ENCODE measurements around the gene CDKAL1.
"Not testable (repeated sequence)": the region's sequence is repeated elsewhere in the genome, so short reads cannot be mapped to it uniquely, and the experiment has no call there.

Gene CDKAL1

DNA sequence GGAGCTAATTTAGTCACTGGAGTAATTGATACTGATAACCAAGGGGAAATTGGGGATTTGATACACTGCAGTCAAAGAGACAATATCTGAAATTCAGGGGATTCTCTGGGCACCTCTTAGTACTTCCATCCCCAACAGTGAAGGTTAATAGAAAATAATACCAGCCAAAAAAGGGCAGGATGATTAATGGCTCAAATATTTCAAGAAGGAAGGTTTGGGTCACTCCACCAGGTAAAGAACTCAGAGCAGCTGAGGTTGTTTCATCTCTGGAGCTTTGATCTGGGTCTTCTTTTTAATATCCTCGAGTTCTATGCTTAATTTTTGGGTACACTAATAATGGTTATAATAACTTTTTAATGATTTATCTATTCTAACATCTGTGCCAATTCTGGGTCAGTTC, 70.8 kb downstream of the CDKAL1 start:
- FAIRE-seq (no peak), DNase-seq (ENCODE audit: insufficient read length, low spot score) (no peak)
- TF ChIP-seq POLR2A (IDR thresholded peaks at IDR 0.05; ENCODE audit: low read depth, low read length) (no peak), SPI1 (IDR thresholded peaks at IDR 0.05; ENCODE audit: low read depth, low read length) (no peak), PAX5 (IDR thresholded peaks at IDR 0.05; ENCODE audit: insufficient read depth, low read length, severe bottlenecking) (no peak), POLR2AphosphoS5 (IDR thresholded peaks at IDR 0.05; ENCODE audit: low read depth, low read length) (no peak), TAF1 (IDR thresholded peaks at IDR 0.05; ENCODE audit: low read depth, low read length) (no peak), POU2F2 (IDR thresholded peaks at IDR 0.05; ENCODE audit: low read depth, low read length) (no peak)

GRCh38 chr6:20605581-20605980, 71.3 kb downstream of the CDKAL1 start:
- FAIRE-seq: no peak
- DNase-seq (ENCODE audit: insufficient read length, low spot score): no peak
- TF ChIP-seq PAX5 (IDR thresholded peaks at IDR 0.05; ENCODE audit: insufficient read depth, low read length, severe bottlenecking) (no peak), TAF1 (IDR thresholded peaks at IDR 0.05; ENCODE audit: low read depth, low read length) (no peak), POLR2AphosphoS5 (IDR thresholded peaks at IDR 0.05; ENCODE audit: low read depth, low read length) (no peak), POLR2A (IDR thresholded peaks at IDR 0.05; ENCODE audit: low read depth, low read length) (no peak), SPI1 (IDR thresholded peaks at IDR 0.05; ENCODE audit: low read depth, low read length) (no peak), POU2F2 (IDR thresholded peaks at IDR 0.05; ENCODE audit: low read depth, low read length) (no peak)

DNA sequence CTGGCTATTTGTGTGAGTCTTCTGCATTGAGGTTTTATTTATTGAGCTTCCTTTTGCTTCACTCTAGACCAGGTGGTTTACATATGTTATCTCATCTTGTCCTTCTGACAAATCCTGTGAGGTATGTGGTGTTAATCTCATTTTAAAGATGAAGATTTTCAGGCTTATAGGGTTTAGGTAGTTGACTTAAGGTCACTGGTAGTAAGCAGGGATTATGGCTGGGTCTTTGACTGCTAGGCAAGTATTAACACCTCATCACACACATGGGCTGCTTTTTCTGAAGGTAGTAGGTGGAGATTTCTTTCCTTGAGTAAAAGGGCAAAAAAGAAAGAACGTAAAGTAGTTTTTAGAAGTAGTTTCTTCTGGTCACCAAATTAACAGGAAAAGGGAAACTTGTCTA, 72.6 kb downstream of the CDKAL1 start:
- FAIRE-seq (no peak), DNase-seq (ENCODE audit: insufficient read length, low spot score) (no peak)
- TF ChIP-seq POLR2A (IDR thresholded peaks at IDR 0.05; ENCODE audit: low read depth, low read length): no peak
- no peak for TF ChIP-seq POLR2AphosphoS5 (IDR thresholded peaks at IDR 0.05; ENCODE audit: low read depth, low read length)
- TF ChIP-seq POU2F2 (IDR thresholded peaks at IDR 0.05; ENCODE audit: low read depth, low read length): no peak
- no peak for TF ChIP-seq PAX5 (IDR thresholded peaks at IDR 0.05; ENCODE audit: insufficient read depth, low read length, severe bottlenecking)
- no peak for TF ChIP-seq TAF1 (IDR thresholded peaks at IDR 0.05; ENCODE audit: low read depth, low read length)
- TF ChIP-seq SPI1 (IDR thresholded peaks at IDR 0.05; ENCODE audit: low read depth, low read length): no peak

DNA sequence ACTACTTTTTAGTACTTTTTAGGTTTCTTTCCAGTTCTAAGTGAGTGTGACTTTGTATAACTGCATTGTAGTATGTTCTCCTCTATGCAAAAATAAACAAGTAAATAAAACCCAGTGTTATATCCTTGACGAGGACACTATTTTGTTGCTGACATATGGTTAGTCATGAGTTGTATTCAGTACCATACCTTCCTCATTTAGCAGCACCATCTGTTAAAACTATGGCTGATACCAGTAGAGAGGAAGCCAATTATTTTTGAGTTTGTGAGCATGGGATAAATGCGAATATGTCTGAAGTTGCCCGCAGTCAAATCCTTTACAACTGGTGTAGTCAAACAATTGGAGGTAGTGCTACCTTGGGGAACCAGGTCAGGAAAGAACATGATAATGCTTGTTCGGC, 74.1 kb downstream of the CDKAL1 start:
- FAIRE-seq (peak; percentile 31), DNase-seq (ENCODE audit: insufficient read length, low spot score) (no peak)
- TF ChIP-seq POLR2A (IDR thresholded peaks at IDR 0.05; ENCODE audit: low read depth, low read length): no peak
- TF ChIP-seq SPI1 (IDR thresholded peaks at IDR 0.05; ENCODE audit: low read depth, low read length): no peak
- no peak for TF ChIP-seq PAX5 (IDR thresholded peaks at IDR 0.05; ENCODE audit: insufficient read depth, low read length, severe bottlenecking)
- TF ChIP-seq POU2F2 (IDR thresholded peaks at IDR 0.05; ENCODE audit: low read depth, low read length): no peak
- no peak for TF ChIP-seq TAF1 (IDR thresholded peaks at IDR 0.05; ENCODE audit: low read depth, low read length)
- TF ChIP-seq POLR2AphosphoS5 (IDR thresholded peaks at IDR 0.05; ENCODE audit: low read depth, low read length): no peak

GRCh38 chr6:20608905-20609304, 74.6 kb downstream of the CDKAL1 start:
- TF ChIP-seq POU2F2 (IDR thresholded peaks at IDR 0.05; ENCODE audit: low read depth, low read length) (no peak), POLR2A (IDR thresholded peaks at IDR 0.05; ENCODE audit: low read depth, low read length) (no peak), TAF1 (IDR thresholded peaks at IDR 0.05; ENCODE audit: low read depth, low read length) (no peak), SPI1 (IDR thresholded peaks at IDR 0.05; ENCODE audit: low read depth, low read length) (no peak), POLR2AphosphoS5 (IDR thresholded peaks at IDR 0.05; ENCODE audit: low read depth, low read length) (no peak)
- no peak for FAIRE-seq
- DNase-seq (ENCODE audit: insufficient read length, low spot score): no peak

DNA sequence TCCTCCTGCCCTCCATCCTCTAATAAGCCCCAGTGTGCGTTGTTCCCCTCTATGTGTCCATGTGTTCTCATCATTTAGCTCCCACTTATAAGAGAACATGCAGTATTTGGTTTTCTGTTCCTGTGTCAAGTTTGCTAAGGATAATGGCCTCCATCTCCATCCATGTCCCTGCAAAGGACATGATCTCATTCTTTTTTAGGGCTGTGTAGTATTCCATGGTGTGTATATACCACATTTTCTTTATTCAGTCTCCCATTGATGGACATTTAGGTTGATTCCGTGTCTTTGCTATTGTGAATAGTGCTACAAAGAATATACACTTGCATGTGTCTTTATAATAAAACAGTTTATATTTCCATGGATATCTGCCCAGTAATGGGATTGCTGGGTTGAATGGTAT, 75.7 kb downstream of the CDKAL1 start:
- DNase-seq (ENCODE audit: insufficient read length, low spot score); FAIRE-seq: not testable (repeated sequence)

- no peak for DNase-seq (ENCODE audit: insufficient read length, low spot score)
- no peak for FAIRE-seq
- TF ChIP-seq POLR2AphosphoS5 (IDR thresholded peaks at IDR 0.05; ENCODE audit: low read depth, low read length) (no peak), POU2F2 (IDR thresholded peaks at IDR 0.05; ENCODE audit: low read depth, low read length) (no peak), SPI1 (IDR thresholded peaks at IDR 0.05; ENCODE audit: low read depth, low read length) (no peak), POLR2A (IDR thresholded peaks at IDR 0.05; ENCODE audit: low read depth, low read length) (no peak), TAF1 (IDR thresholded peaks at IDR 0.05; ENCODE audit: low read depth, low read length) (no peak), PAX5 (IDR thresholded peaks at IDR 0.05; ENCODE audit: insufficient read depth, low read length, severe bottlenecking) (no peak)
Observed at GRCh38 chr6:20610636-20611370, 76.5 kb downstream of the CDKAL1 start.

DNA sequence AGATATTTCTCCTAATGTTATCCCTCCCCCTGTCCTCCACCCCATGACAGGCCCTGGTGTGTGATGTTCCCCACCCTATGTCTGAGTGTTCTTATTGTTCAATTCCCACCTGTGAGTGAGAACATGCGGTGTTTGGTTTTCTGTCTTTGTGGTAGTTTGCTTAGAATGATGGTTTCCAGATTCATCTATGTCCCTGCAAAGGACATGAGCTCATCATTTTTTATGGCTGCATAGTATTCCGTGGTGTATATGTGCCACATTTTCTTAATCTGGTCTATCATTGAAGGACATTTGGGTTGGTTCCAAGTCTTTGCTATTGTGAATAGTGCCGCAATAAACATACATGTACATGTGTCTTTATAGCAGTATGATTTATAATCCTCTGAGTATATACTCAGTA, 83.3 kb downstream of the CDKAL1 start:
- not testable (repeated sequence) for DNase-seq (ENCODE audit: insufficient read length, low spot score); FAIRE-seq

- TF ChIP-seq POLR2AphosphoS5 (IDR thresholded peaks at IDR 0.05; ENCODE audit: low read depth, low read length) (no peak), TAF1 (IDR thresholded peaks at IDR 0.05; ENCODE audit: low read depth, low read length) (no peak), POLR2A (IDR thresholded peaks at IDR 0.05; ENCODE audit: low read depth, low read length) (no peak), SPI1 (IDR thresholded peaks at IDR 0.05; ENCODE audit: low read depth, low read length) (no peak), PAX5 (IDR thresholded peaks at IDR 0.05; ENCODE audit: insufficient read depth, low read length, severe bottlenecking) (no peak), POU2F2 (IDR thresholded peaks at IDR 0.05; ENCODE audit: low read depth, low read length) (no peak)
- DNase-seq (ENCODE audit: insufficient read length, low spot score) (no peak), FAIRE-seq (no peak)
Observed at GRCh38 chr6:20620043-20620442, 85.8 kb downstream of the CDKAL1 start.

- DNase-seq (ENCODE audit: insufficient read length, low spot score): no peak
- FAIRE-seq: no peak
- TF ChIP-seq TAF1 (IDR thresholded peaks at IDR 0.05; ENCODE audit: low read depth, low read length) (no peak), POU2F2 (IDR thresholded peaks at IDR 0.05; ENCODE audit: low read depth, low read length) (no peak), PAX5 (IDR thresholded peaks at IDR 0.05; ENCODE audit: insufficient read depth, low read length, severe bottlenecking) (no peak), POLR2A (IDR thresholded peaks at IDR 0.05; ENCODE audit: low read depth, low read length) (no peak), POLR2AphosphoS5 (IDR thresholded peaks at IDR 0.05; ENCODE audit: low read depth, low read length) (no peak), SPI1 (IDR thresholded peaks at IDR 0.05; ENCODE audit: low read depth, low read length) (no peak)
Observed at GRCh38 chr6:20623761-20624160, 89.5 kb downstream of the CDKAL1 start.
